ENCODE data around the gene NLRP9.

The NLRP9 gene

GRCh38 chr19:55687281-55688201 is 50.7 kb downstream of the NLRP9 start:
- DNase-seq (ENCODE audit: insufficient read length, low spot score) (no peak), FAIRE-seq (no peak)
- TF ChIP-seq POLR2A (IDR thresholded peaks at IDR 0.05; ENCODE audit: low read depth, low read length): no peak

GRCh38 chr19:55686311-55687050 is 51.7 kb downstream of the NLRP9 start:
- no peak for FAIRE-seq
- no peak for DNase-seq (ENCODE audit: insufficient read length, low spot score)
- TF ChIP-seq POLR2A (IDR thresholded peaks at IDR 0.05; ENCODE audit: low read depth, low read length): no peak

- TF ChIP-seq POLR2A (IDR thresholded peaks at IDR 0.05; ENCODE audit: low read depth, low read length): no peak
- DNase-seq (ENCODE audit: insufficient read length, low spot score): no peak
- no peak for FAIRE-seq
Observed at GRCh38 chr19:55685776-55686175, 52.4 kb downstream of the NLRP9 start.

- DNase-seq (ENCODE audit: insufficient read length, low spot score): no peak
- no peak for FAIRE-seq
- no peak for TF ChIP-seq POLR2A (IDR thresholded peaks at IDR 0.05; ENCODE audit: low read depth, low read length)
Observed at GRCh38 chr19:55684946-55685681, 53.1 kb downstream of the NLRP9 start.

DNA sequence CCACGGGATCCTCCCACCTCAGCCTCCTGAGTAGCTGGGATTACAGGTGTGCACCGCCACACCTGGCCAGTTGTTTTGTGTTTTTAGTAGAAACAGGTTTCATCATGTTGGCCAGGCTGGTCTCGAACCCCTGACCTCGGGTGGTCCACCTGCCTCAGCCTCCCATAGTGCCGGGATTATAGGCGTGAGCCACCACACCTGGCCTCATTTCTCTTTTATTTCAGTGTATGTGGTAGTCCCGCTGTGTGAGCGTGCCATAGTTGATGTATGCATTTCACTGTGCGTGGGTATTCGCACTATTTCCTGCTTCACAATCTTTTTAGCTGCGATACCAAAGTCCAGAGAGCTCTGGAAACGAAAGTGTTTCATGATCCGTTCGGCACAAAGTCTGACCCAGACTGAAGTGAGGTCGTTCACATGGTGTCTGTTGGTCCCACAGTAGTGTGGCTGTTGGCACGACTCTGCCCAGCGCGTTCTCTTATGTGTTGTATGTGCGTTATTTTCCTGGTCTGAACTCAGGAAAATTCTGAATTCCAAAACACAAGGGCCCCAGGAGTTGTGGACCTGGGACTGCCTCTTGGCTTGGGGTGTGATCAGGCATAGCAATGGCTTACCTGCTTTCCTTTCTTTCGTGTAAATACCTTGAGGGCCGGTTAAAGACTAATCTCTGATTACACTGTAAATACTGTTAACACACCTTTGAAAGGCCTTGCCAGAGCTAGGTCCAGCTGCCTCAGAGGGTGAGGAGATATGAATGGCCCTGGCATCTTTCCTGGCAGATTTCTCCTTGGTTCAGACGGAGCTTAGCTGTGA is 54.5 kb downstream of the NLRP9 start:
- DNase-seq (ENCODE audit: insufficient read length, low spot score) (no peak), FAIRE-seq (no peak)
- no peak for TF ChIP-seq POLR2A (IDR thresholded peaks at IDR 0.05; ENCODE audit: low read depth, low read length)

DNA sequence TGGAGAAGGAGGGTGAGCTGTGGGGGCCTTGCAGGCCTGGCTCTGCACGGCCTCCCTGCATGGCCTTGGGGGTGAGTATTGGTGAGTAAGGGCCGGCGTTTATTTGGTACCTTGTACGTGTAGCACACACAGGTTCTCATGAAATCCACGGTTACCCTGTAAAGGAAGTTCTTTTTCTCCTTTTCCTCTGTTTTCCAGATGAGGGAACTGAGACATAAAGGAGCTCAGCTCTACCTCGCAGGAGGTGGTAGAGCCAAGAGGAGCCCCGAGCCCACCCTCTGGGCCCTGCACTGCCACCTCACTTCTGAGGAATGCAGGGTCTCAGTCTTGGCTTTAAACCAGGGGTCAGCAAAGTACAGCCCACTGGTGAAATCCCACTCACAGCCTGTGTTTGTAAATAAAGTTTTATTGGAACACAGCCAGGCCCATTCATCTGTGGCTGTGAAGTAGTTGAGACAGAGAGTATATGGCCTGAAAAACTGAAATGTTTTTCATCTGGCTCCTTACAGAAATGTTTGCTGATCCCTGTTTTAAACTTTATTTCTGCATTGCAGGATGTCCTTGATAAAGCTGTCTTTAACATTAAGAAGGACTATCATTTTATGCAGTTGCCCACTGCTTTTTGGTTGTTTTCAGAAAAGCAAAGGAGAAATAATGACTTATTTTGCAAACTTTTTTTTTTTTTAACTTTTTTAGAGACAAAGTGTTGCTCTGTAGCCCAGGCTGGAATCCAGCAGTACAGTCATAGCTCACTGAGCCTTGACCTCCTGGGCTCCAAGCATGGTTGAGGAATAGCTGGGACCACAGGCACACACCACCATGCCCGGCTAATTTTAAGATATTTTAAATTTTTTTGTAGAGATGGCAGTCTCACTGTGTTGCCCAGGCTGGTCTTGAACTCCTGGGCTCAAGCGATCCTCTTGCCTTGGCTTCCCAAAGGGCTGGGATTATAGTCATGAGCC is 56.8 kb downstream of the NLRP9 start:
- no peak for DNase-seq (ENCODE audit: insufficient read length, low spot score)
- TF ChIP-seq POLR2A (IDR thresholded peaks at IDR 0.05; ENCODE audit: low read depth, low read length): no peak
- FAIRE-seq: no peak

DNA sequence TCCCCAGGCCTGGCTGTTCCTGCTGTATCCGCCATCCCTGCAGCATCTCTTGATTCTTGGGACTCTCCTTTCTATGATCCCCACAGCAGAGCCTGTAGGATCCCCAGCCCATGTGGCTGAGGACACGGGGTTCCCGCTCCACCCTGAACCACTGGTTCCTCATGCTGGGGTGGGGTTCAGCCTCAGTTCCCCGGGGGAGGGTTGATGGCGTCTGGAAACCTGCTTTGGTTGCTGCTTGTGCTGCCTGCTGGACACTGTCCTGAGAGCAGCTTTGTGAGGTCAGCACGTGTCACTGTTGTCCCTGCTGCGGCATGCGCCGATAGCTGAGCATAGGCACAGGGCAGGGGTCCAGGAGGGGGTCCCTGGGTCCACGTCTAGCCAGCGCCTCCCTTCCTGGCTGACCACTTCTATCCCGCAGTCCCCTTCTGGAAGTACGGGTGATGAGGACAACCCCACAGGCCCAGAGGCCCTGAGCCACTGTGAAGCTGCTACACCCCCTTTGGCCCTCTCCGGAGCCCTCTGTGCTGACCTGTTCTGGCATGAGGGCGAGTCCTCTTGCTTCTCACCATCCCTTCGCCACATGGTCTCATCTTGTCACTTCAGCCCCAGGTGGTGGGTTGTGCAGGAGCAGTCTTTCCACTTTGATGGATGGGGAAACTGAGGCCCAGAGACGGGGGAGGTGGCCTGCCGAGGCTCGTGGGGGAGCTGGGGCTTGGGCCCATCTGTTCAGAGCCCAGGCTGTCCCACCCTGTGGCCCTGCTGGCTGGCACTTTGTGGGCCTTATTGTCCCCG is 57.7 kb downstream of the NLRP9 start:
- FAIRE-seq: no peak
- DNase-seq (ENCODE audit: insufficient read length, low spot score): no peak
- no peak for TF ChIP-seq POLR2A (IDR thresholded peaks at IDR 0.05; ENCODE audit: low read depth, low read length)

GRCh38 chr19:55679343-55680257 is 58.6 kb downstream of the NLRP9 start:
- TF ChIP-seq POLR2A (IDR thresholded peaks at IDR 0.05; ENCODE audit: low read depth, low read length): no peak
- DNase-seq (ENCODE audit: insufficient read length, low spot score) (peak; percentile 95), FAIRE-seq (no peak)

DNA sequence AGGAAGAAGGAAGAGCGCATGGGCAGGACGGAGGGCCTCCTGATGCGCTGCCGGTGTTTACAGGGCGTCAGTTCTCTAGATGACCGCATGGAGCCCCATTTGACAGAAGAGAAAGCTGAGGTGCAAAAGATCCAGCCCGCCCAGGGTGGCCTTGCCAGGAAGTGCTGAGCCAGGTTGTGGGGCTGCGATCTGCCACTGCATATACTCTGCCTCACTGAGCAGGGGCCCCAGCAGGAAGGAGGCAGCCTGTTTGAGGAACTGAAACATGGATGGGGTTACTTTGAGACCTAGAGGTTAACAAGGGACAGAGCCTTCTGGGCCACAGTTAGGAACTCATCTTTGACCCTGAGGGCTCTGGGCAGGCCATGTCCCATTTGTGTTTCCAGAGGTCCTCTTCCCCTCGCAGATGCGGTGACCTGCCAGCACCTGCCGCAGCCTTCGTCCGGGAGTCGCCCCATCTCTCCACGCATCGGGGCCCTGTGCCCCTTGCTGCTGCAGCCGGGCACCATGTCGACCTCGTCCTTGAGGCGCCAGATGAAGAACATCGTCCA is 60.0 kb downstream of the NLRP9 start:
- FAIRE-seq: no peak
- TF ChIP-seq POLR2A (IDR thresholded peaks at IDR 0.05; ENCODE audit: low read depth, low read length): no peak
- DNase-seq (ENCODE audit: insufficient read length, low spot score): no peak

DNA sequence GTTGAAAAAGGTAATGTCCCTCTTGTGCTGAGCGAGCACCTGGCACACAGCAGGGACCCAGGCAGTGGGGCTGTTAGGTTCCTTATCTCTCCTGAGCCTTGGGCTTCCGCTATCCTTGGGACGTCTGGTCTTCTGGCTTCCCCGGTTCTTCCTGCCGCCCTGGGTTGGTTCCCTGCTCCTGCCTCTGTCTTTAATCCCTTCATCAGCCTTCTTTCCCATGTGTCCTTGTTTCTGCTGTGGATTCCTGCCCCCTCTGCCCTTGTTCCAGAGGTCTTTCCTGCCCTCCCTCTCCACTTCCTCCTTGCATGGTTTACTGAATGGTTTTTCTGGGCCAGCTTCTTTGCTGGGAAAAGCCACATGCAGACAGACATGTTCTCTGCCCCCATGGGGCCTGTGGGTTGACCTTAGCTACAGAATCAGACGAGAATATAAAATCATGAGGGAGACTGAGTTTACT is 60.6 kb downstream of the NLRP9 start:
- no peak for DNase-seq (ENCODE audit: insufficient read length, low spot score)
- TF ChIP-seq POLR2A (IDR thresholded peaks at IDR 0.05; ENCODE audit: low read depth, low read length): no peak
- no peak for FAIRE-seq
